DMS53 (cell line): ENCODE data around the gene KARS1.
"Not testable (repeated sequence)": the region's sequence is repeated elsewhere in the genome, so short reads cannot be mapped to it uniquely, and the experiment has no call there.

ENCODE experiments used
- DNase-seq: peaks from one replicate; lab custom pipeline; 2025; lab: John Stamatoyannopoulos, UW

Gene KARS1

DNA sequence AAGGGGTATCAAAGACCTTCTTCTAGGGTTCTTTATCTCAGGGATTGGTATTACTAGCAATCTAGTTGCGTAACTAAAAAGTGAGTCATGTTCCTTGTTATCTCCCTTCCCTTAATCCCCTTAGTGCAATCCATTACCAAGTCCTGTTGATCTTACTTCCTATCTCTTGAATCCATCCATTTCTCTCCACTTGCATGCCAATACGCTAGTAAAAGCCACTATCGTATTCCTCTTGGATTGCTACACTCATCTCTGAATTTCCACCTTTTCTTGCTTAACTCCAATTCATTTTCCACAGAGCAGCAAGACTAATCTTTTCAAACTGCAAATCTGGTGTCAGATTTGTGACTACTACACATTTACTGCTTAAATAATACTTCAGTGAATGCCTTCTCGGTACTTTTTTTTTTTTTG, 22.5 kb downstream of the KARS1 start:
- peak; percentile 6 for DNase-seq

DNA sequence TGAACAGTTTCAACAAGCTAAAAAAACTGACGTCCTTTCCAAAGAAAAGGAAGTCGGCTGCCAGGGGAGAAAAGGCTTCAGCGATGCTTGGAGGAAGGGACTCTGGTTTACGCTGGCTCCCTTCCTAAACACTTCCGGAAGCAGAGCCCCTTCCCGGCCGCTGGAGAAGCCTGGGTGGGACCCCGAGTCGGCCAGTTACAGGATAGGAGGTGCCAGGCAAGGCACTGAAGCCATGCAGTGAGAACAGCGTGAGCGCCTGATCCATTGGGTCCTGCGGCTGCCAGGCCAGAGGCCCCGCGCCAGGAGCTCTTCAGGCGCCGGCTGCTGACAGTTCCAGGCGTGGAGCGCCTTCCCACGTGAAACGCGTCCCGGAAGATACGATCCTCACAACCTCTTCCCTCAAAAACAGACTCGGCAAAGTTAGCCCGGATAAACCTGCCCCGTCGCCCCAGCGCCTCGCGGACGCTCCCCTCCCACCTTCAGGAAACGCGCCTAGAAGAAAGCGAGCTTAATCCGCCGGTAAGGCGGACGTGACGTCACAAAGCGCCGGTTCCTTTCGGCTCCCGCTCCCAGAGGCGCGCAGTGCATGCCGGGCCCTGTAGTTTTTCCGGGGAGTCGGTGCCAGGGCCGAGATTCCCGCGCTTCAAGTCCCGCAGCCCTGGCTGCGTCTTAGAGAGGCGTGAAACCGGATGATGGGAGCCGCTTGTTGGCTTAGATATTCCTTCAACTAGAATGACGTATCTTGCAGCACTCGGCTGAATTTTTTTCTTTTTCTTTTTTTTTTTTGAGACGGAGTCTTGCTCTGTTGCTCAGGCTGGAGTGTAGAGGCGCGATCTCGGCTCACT, 24.5 kb downstream of the KARS1 start, which contains the start of gene ADAT1:
Gene ADAT1, minus strand, starts transcription at position 521 of the 845 bp plus-strand sequence. CDS start 2,482 bp downstream, outside the sequence.
- peak; percentile 98 for DNase-seq

DNA sequence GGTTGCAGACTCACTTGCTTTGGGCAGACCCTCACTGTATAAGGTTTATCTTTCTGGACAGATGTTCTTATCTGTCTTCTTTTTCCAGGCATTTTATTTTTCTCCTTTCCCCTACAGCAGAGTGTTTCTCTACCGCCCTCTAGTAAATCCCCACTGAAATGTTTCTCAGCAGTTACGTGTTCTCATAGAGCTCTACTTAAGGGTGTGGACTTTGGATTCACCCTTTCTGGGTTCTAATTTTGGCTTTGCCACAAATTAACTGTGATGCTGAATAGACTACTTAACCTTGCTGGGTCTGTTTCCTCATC, 26.3 kb downstream of the KARS1 start:
- peak; percentile 41 for DNase-seq

- DNase-seq = no peak
Measured at GRCh38 chr16:75620326-75621169, 26.9 kb downstream of the KARS1 start.

GRCh38 chr16:75618780-75619179, 28.7 kb downstream of the KARS1 start:
- no peak for DNase-seq

GRCh38 chr16:75617121-75617520, 30.3 kb downstream of the KARS1 start:
- no peak for DNase-seq

GRCh38 chr16:75616521-75617010, 30.9 kb downstream of the KARS1 start:
- DNase-seq = no peak

GRCh38 chr16:75615619-75616018, 31.8 kb downstream of the KARS1 start:
- DNase-seq = no peak

GRCh38 chr16:75614066-75614897, 33.2 kb downstream of the KARS1 start:
- DNase-seq = no peak

GRCh38 chr16:75606507-75606906, 41.0 kb downstream of the KARS1 start:
- DNase-seq = no peak

DNA sequence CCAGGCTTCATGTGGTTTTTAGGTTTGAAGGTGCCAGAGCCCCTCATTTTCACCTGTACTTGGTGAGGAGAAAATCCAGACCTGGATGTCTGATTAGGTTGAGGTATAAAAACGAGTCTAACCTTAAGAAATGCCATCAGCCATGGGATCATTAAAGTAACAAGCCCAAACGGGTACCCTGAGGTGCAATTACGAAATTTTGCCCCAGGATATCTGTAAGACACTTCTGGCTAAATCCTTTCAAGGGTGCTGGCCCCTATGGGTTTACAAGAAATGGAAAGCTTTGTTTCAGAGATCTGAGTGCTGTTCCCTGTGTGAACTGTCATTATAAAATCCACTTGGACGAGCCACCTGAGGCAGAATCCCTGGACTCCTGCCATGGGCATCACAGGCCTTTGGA, 44.2 kb downstream of the KARS1 start:
- DNase-seq = no peak

- DNase-seq = no peak
Measured at GRCh38 chr16:75599452-75600277, 47.8 kb downstream of the KARS1 start.

DNA sequence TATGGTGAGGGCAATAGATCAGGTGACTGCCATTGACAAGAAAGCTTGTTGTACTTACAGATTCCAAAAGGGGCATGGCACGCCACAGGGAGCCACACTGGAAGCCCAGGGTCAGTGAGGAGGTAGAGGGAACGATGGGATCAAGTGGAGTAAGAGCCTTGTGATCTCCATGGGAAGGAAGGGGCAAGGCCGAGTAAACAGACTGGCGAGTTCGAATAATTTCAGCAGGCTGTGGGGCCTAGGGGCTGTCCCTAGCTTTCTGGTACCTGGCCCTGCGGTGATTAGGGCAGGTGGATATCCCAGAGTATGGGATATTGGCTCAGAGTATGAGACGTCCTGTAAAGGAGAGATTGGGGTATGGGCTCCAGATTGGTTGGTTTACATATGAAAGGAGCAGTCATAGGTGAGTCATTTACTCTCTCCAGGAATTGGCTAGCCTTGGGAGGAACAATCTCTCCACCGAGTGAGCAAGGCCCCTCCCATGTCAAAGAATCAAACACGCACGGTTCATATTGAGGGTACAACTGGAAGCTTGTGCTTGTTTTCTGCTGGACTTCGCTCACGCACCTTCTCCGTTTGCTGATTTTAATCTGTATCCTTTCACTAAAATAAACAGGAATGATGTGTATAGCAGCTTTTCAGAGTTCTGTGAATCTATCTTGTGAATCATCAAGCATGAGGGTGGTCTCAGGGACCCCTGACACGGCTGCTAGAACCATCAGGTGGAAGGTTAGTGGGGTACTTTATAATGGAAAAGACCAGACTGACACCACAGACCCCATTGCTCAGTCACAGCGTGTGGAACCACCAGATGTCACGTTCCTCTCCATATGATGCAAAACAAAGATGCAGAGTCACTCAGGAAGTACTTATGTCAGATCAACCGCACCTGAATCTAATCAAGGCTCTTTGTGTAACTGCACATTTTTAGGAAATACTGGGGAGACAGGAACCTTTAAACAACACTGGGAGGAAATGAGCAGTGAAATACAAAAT, 53.3 kb downstream of the KARS1 start:
- DNase-seq = peak; percentile 85

GRCh38 chr16:75593308-75593707, 54.2 kb downstream of the KARS1 start:
- DNase-seq = no peak

- not testable (repeated sequence) for DNase-seq
Measured at GRCh38 chr16:75591927-75592326, 55.5 kb downstream of the KARS1 start.

- DNase-seq = no peak
Measured at GRCh38 chr16:75590920-75591843, 56.3 kb downstream of the KARS1 start.

DNA sequence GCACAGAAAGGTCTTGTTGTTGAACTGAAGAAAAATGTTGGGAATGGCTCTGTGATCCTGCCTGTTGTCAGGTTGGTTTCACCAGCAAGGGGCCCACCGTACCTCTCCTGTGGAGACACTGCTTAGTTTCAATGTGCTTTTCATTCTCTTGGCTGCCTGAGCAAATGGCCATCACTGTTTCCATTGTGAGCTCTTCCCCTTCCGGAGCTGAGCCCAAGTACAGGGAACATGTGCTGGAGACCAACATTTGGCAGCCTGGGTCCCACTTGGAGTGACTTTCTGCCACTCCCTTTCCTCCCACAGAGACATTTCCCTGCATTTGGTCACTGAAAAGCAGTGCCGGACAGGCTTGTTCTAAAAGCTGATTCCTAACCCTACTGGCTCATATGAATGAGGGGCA, 58.2 kb downstream of the KARS1 start:
- DNase-seq = no peak

GRCh38 chr16:75588716-75589115, 58.7 kb downstream of the KARS1 start:
- DNase-seq = no peak

- no peak for DNase-seq
Measured at GRCh38 chr16:75584108-75584507, 63.4 kb downstream of the KARS1 start.
